Stimulated activated CD4-positive, alpha-beta T cell treated with anti-CD3 and anti-CD28 coated beads, Interleukin-2, amount 100 ng/mL, for 24 hours (primary cell): Measurements from ENCODE around the gene RIMBP2.

Experiments
- DNase-seq, 2 donors: peaks; one replicate each; pipeline ENCODE4 v3.0.0-alpha.2; 2020

The RIMBP2 gene

GRCh38 chr12:130565189-130565588, 150.9 kb downstream of the RIMBP2 start:
- no peak for DNase-seq

- no peak for DNase-seq
Measured at GRCh38 chr12:130563323-130563722, 152.8 kb downstream of the RIMBP2 start.

GRCh38 chr12:130562716-130563115, 153.4 kb downstream of the RIMBP2 start:
- no peak for DNase-seq

- DNase-seq, result no peak
Measured at GRCh38 chr12:130560321-130560720, 155.8 kb downstream of the RIMBP2 start.

GRCh38 chr12:130559806-130560205, 156.3 kb downstream of the RIMBP2 start:
- DNase-seq, result no peak

- DNase-seq, result no peak
Measured at GRCh38 chr12:130557886-130558765, 158.0 kb downstream of the RIMBP2 start.

DNA sequence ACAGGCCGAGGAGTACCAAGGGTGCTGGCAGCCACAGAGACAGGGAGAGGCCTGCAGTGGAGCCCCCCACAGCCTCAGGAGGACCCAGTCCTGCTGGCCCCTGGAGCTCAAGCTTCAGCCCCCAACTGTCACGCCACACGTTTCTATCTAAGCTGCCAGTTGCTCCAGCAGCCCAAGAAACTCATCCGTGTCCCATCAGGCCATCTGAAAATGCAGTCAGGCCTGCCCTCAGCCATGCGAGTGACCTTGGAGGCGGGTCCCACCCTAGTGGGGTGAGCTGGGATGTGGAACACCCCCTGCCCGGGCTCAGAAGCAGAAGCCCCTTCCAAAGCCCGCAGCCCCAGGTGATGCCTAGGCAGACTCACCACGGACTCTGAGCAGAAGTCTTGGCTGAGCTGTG, 158.9 kb downstream of the RIMBP2 start:
- no peak for DNase-seq

DNA sequence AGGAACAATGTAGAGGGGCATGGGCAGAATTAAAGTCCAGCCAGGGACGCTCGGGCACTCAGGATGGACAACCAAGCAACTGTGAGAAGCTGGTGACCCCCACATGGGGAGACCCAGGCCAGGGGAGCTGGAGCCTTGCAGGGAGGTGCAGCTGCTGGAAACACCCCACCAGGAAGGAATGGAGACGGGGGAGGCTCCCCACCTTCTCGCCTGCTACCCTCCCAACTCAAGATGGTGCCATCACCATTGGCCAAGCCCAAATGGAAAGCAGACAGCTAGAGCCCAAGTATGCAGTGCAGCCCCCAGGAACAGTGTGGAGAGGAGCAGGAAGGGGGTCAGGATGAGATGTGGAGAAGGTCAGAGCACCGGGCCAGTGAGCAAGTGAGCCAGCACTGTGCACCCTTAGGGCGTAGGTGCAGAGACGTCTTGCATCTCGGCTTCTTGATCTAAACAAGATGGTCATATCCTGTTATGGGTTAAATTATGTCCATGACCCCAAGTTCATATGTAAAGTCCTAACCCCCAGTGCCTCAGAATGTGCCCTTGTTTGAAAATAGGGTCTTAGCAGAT, 159.5 kb downstream of the RIMBP2 start:
- no peak for DNase-seq

DNA sequence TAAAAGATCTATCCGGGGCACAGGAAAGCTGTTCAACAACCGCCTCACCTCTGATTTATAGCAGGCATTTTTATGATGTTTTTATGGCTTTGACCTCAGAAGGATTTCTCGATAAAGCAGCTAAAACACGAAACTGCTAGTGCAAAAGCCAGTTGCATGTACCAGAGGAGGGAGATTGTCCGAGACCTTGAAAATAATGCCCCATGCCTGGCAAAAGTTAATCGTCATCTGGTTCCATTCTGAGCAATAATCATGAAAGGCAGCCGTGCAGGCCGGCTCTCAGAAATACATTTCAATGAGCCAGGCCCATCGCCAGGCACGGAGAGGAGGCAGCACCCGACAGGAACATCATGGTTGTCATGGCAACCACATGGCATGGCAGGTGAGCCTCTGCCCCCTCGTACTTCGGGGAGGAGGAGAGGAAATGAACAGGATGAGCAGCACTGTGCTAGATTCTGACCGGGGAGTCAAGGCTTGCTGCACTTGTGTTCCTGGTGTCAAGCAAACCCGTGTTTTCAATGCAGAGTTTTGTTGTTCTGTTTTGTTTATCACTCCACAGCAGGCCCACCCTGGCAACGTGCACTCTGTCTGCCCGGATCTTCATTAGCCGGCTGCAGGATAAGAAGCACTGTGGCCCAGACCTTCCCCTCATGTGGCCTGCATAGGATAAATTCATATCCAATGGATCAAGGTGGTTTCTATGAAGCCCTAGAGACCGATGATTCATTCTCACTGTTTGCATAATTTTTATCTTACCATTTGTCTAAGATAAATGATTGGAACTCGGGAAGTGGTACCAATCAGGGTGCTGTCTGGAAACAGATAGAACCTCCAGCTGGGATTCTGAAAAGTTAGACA, 160.2 kb downstream of the RIMBP2 start:
- no peak for DNase-seq

GRCh38 chr12:130555221-130555620, 160.9 kb downstream of the RIMBP2 start:
- no peak for DNase-seq

- no peak for DNase-seq
Measured at GRCh38 chr12:130552483-130552996, 163.6 kb downstream of the RIMBP2 start.

DNA sequence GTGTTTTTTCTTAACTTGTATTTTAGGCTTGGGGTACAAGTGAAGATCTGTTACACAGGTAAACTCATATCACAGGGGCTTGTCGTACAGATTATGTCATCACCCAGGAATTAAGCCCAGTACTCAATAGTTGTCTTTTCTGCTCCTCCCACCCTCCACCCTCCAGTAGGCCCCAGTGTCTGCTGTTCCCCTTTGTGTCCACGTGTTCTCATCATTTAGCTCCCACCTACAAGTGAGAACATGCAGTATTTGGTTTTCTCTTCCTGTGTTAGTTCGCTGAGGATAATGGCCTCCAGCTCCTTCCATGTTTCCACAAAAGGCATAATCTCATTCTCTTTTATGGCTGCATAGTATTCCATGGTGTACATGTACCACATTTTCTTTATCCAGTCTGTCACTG, 166.7 kb downstream of the RIMBP2 start:
- DNase-seq, result no peak

DNA sequence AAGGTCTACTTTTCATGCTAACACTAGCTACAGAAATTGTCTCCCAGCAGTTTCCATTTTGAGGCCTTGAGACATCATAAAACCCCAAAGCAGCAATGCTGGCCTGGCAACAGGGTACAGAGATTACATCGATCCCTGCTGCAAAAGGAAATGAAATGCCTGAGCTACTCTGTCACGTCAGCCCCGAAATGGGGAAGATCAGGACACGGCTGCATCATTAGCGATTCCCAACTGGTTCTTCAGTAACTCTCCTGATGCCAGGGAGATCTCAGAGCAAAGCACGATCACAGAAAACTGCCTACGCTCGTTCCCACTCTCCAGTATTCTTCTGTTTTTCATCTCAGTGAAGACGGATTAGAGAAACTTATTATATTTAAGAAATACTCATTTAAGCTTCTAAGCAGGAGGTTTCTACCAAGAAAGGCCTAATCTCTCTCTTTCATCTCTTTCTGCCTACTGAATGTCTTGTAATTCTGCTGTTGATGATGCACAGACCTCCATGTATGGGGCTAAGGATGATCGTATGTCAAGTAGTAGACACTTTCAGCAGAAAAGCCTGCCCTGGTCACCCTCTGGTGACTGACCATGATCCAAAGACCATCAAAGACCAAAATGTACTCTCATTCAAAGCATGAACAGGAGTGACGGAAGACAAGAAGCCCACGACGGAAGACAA, 168.5 kb downstream of the RIMBP2 start:
- no peak for DNase-seq

DNA sequence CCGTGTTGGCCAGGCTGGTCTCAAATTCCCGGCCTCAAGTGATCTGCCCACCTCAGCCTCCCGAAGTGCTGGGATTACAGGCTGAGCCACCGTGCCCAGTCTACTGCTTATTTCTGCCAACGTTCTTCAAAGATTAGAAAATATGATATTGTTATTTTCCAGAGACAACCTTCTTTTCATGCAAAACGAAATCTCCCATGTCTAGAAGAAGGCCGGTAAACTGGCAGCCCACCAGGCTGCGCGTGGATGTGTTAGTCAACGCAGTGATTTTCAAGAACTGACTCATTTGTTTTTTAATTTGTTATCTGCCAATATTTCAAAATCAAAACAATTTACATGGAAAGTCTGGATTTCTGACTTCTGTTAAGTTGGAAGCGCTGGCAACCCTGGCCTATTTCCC, 169.6 kb downstream of the RIMBP2 start:
- no peak for DNase-seq

GRCh38 chr12:130545475-130545874, 170.6 kb downstream of the RIMBP2 start:
- no peak for DNase-seq

DNA sequence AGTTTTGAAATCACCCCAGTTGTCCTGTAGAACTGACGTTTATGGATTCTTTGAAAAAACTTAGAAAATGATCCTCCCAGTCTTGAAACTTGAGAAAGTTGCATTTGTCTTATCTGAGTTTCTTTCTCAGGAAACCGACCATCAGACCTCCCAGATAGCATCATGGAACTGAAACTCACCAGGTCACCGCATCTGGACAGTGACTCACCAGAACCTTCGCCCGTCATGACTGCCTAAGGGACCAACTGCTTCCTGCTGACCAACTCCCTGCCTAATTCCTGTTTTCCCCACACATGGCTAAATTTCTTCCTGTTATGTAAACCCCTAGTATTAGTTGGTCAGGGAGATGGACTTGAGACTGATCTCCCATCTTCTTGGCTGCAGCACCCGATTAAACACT, 175.7 kb downstream of the RIMBP2 start:
- no peak for DNase-seq

- DNase-seq, result no peak
Measured at GRCh38 chr12:130538343-130539095, 177.6 kb downstream of the RIMBP2 start.

GRCh38 chr12:130537655-130538054, 178.4 kb downstream of the RIMBP2 start:
- no peak for DNase-seq

DNA sequence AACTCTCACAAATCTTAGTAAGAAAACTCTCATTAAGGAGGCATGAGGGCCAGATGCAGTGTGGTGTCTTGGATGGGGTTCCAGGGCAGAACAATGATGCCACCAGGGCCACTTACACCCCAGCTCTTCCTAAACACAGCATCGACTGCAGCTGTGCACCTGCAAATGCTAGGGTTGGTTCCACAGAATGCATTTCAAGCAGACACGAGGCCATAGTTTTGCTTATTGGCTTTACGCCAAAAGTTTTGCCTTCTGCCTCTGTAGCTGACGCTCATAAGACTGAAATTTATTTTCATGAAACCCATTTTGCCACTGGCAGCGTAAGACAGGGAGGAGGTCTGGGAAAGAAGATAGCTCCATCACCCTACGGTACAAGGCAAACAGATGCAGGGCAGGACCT, 179.0 kb downstream of the RIMBP2 start:
- DNase-seq, result no peak

DNA sequence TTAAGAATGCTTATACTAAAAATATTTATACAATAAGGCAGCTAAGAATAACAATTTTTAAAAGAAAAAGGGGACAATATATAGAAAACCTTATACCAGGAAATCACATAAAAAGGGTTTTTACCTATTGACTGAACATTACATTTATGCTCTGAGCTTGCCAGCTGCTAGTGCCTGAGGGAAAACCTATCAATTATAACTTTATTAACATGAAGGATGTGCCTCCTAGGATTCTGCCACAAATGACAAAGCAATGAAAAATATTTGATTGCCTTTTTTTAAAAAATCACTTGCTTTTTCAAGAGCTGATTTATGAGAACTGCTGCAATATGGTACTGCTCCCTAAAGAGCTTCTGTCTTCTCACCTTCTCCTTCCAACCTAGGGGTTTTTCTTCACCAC, 185.7 kb downstream of the RIMBP2 start:
- DNase-seq, result no peak

GRCh38 chr12:130529781-130530180, 186.3 kb downstream of the RIMBP2 start:
- no peak for DNase-seq

DNA sequence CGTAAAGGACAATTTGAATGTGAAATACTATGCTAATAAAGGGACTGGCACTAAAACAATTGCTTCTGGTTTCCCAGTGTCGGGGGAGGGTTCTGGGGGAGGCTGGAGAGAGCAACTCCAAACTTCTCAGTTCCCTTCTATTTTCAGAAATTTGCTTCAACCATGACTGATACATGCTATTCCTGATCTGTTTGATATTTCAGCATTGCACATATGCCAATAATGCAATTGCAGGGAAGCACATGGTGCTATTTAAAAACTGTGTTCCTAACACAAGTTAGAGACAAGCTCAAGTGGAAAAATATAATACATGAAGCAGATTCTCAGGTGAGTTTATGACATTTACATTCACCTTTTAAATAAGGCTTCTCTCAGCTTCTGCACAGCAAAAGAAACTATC, 188.9 kb downstream of the RIMBP2 start:
- DNase-seq, result no peak
